NCI-H2081 (cell line): ENCODE results near the gene RARS2.
A peak's percentile ranks its signal among the peaks of the same experiment; 100 is the strongest.
"Not testable (repeated sequence)": the region's sequence is repeated elsewhere in the genome, so short reads cannot be mapped to it uniquely, and the experiment has no call there.

Experiments used
- DNase-seq, 2 experiments: peaks; one replicate each; lab custom pipeline; 2025; lab: John Stamatoyannopoulos, UW

The RARS2 gene

GRCh38 chr6:87501809-87502572, 87.8 kb downstream of the RARS2 start:
- peak in 1 of 2 experiments; percentile 7 for DNase-seq

- no peak for DNase-seq
Observed at GRCh38 chr6:87498048-87498447, 91.7 kb downstream of the RARS2 start.

- DNase-seq = no peak
Observed at GRCh38 chr6:87494761-87495422, 94.9 kb downstream of the RARS2 start.

- DNase-seq = not testable (repeated sequence)
Observed at GRCh38 chr6:87489326-87489725, 100.5 kb downstream of the RARS2 start.

- DNase-seq = no peak
Observed at GRCh38 chr6:87487555-87487954, 102.2 kb downstream of the RARS2 start.

- no peak for DNase-seq
Observed at GRCh38 chr6:87484491-87484890, 105.3 kb downstream of the RARS2 start.

GRCh38 chr6:87483929-87484328, 105.9 kb downstream of the RARS2 start:
- no peak for DNase-seq

GRCh38 chr6:87482366-87482765, 107.4 kb downstream of the RARS2 start:
- no peak for DNase-seq

GRCh38 chr6:87481931-87482330, 107.9 kb downstream of the RARS2 start:
- DNase-seq = no peak

- peak; percentile 39 to 47 for DNase-seq
Observed at GRCh38 chr6:87473419-87473903, 116.3 kb downstream of the RARS2 start.

GRCh38 chr6:87472525-87473418, 117.0 kb downstream of the RARS2 start, which contains the start of gene SLC35A1:
TSS of gene SLC35A1 (plus strand) at chr6:87472974. CDS start at chr6:87473004, 30 bp downstream.
- peak; percentile 66 to 89 for DNase-seq

GRCh38 chr6:87465051-87465450, 124.7 kb downstream of the RARS2 start:
- DNase-seq = no peak
